ENCODE results near the gene ARHGEF5.

GRCh38 chr7:144398911-144399310 is 43.7 kb downstream of the ARHGEF5 start:
- no peak for TF ChIP-seq TCF4 (CRISPR knock-in tag; IDR thresholded peaks at IDR 0.05; ENCODE audit: borderline replicate concordance)
- TF ChIP-seq ZNF70 (CRISPR knock-in tag; IDR thresholded peaks at IDR 0.05), result no peak
- TF ChIP-seq SNAI2 (CRISPR knock-in tag; IDR thresholded peaks at IDR 0.05), result no peak
- no peak for TF ChIP-seq ZNF565 (CRISPR knock-in tag; conservative IDR thresholded peaks at IDR 0.05; ENCODE audit: low read depth)
- TF ChIP-seq ZFP3 (CRISPR knock-in tag; IDR thresholded peaks at IDR 0.05), result no peak
- no peak for TF ChIP-seq TOX (CRISPR knock-in tag; IDR thresholded peaks at IDR 0.05; ENCODE audit: borderline replicate concordance)
- TF ChIP-seq RARB (CRISPR knock-in tag; IDR thresholded peaks at IDR 0.05), result no peak
- no peak for TF ChIP-seq ZFP30 (CRISPR knock-in tag; IDR thresholded peaks at IDR 0.05)
- no peak for TF ChIP-seq GLIS3 (CRISPR knock-in tag; IDR thresholded peaks at IDR 0.05)
- TF ChIP-seq ESRRG (CRISPR knock-in tag; IDR thresholded peaks at IDR 0.05), result no peak
- TF ChIP-seq, protein P1, sequence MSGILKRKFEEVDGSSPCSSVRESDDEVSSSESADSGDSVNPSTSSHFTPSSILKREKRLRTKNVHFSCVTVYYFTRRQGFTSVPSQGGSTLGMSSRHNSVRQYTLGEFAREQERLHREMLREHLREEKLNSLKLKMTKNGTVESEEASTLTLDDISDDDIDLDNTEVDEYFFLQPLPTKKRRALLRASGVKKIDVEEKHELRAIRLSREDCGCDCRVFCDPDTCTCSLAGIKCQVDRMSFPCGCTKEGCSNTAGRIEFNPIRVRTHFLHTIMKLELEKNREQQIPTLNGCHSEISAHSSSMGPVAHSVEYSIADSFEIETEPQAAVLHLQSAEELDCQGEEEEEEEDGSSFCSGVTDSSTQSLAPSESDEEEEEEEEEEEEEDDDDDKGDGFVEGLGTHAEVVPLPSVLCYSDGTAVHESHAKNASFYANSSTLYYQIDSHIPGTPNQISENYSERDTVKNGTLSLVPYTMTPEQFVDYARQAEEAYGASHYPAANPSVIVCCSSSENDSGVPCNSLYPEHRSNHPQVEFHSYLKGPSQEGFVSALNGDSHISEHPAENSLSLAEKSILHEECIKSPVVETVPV (CRISPR knock-in tag; IDR thresholded peaks at IDR 0.05), result no peak
- TF ChIP-seq, protein P2, sequence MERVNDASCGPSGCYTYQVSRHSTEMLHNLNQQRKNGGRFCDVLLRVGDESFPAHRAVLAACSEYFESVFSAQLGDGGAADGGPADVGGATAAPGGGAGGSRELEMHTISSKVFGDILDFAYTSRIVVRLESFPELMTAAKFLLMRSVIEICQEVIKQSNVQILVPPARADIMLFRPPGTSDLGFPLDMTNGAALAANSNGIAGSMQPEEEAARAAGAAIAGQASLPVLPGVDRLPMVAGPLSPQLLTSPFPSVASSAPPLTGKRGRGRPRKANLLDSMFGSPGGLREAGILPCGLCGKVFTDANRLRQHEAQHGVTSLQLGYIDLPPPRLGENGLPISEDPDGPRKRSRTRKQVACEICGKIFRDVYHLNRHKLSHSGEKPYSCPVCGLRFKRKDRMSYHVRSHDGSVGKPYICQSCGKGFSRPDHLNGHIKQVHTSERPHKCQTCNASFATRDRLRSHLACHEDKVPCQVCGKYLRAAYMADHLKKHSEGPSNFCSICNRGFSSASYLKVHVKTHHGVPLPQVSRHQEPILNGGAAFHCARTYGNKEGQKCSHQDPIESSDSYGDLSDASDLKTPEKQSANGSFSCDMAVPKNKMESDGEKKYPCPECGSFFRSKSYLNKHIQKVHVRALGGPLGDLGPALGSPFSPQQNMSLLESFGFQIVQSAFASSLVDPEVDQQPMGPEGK (CRISPR knock-in tag; IDR thresholded peaks at IDR 0.05; ENCODE audit: borderline replicate concordance), result no peak
- TF ChIP-seq, protein P3, sequence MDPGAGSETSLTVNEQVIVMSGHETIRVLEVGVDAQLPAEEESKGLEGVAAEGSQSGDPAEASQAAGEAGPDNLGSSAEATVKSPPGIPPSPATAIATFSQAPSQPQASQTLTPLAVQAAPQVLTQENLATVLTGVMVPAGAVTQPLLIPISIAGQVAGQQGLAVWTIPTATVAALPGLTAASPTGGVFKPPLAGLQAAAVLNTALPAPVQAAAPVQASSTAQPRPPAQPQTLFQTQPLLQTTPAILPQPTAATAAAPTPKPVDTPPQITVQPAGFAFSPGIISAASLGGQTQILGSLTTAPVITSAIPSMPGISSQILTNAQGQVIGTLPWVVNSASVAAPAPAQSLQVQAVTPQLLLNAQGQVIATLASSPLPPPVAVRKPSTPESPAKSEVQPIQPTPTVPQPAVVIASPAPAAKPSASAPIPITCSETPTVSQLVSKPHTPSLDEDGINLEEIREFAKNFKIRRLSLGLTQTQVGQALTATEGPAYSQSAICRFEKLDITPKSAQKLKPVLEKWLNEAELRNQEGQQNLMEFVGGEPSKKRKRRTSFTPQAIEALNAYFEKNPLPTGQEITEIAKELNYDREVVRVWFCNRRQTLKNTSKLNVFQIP (CRISPR knock-in tag; IDR thresholded peaks at IDR 0.05; ENCODE audit: borderline replicate concordance, low read depth), result no peak
- no peak for TF ChIP-seq CSDC2 (CRISPR knock-in tag; IDR thresholded peaks at IDR 0.05)

All from SK-N-SH treated with all-trans-retinoic acid at 6 μM for 48 hours (cell line).